KMS-11 (cell line): ENCODE data around the gene MEX3D.

Experiments
- H2AFZ ChIP-seq: fragments of 200-600 bp; sonication (generic); 2 replicates; pipeline ENCODE4 v1.6.1; 2016; ENCODE audit warnings: antibody characterized with exemption, mixed run types, low read depth
- H3K27ac ChIP-seq: fragments of 200-600 bp; sonication (generic); 2 replicates; pipeline ENCODE4 v1.6.1; 2016; ENCODE audit warnings: mild to moderate bottlenecking, mixed run types
- H3K27me3 ChIP-seq: fragments of 200-600 bp; sonication (generic); 2 replicates; pipeline ENCODE4 v1.6.1; 2017; ENCODE audit warnings: mild to moderate bottlenecking, low read depth, mixed run types, moderate library complexity; ENCODE audit not compliant: insufficient read depth
- H3K36me3 ChIP-seq: fragments of 200-600 bp; sonication (generic); 2 replicates; pipeline ENCODE4 v1.6.1; 2017; ENCODE audit warnings: mild to moderate bottlenecking, mixed run types; ENCODE audit not compliant: insufficient read depth
- H3K4me1 ChIP-seq: fragments of 200-600 bp; sonication (generic); 2 replicates; pipeline ENCODE4 v1.6.1; 2016; ENCODE audit warnings: mild to moderate bottlenecking, low read depth, mixed run types; ENCODE audit not compliant: poor library complexity, severe bottlenecking
- H3K4me2 ChIP-seq: fragments of 200-600 bp; sonication (generic); 2 replicates; pipeline ENCODE4 v1.7.0; 2016; ENCODE audit warnings: mild to moderate bottlenecking, mixed run types
- H3K4me3 ChIP-seq: fragments of 200-600 bp; sonication (generic); IDR thresholded peaks from 2 replicates; pipeline ENCODE4 v1.6.1; 2017; ENCODE audit warnings: low read depth, low read length, mixed read lengths; ENCODE audit not compliant: insufficient read depth
- H3K79me2 ChIP-seq: fragments of 200-600 bp; sonication (generic); 2 replicates; pipeline ENCODE4 v1.6.1; 2016; ENCODE audit warnings: low read depth, mixed run types; ENCODE audit not compliant: insufficient read depth
- H3K9ac ChIP-seq: fragments of 200-600 bp; sonication (generic); 2 replicates; pipeline ENCODE4 v1.6.1; 2016; ENCODE audit warnings: mild to moderate bottlenecking, mixed run types
- H4K20me1 ChIP-seq: fragments of 200-600 bp; sonication (generic); 2 replicates; pipeline ENCODE4 v1.6.1; 2016; ENCODE audit warnings: mild to moderate bottlenecking, mixed run types; ENCODE audit not compliant: insufficient read depth
- CTCF ChIP-seq: fragments of 200-600 bp; sonication (generic); conservative IDR thresholded peaks from 2 replicates; pipeline ENCODE4 v1.6.1; 2017; ENCODE audit warnings: low read depth, mild to moderate bottlenecking, antibody characterized with exemption, low read length, moderate library complexity, mixed read lengths

MEX3D gene

GRCh38 chr19:1580382-1580781 lies 12.3 kb upstream of the MEX3D start:
- H3K79me2 ChIP-seq, result no peaks in the 10 kb centered on the region
- no peak overlapping the region for H3K9ac ChIP-seq
- no peaks in the 10 kb centered on the region for H3K27me3 ChIP-seq
- H3K27ac ChIP-seq, result no peak overlapping the region
- H3K4me2 ChIP-seq, result no peak overlapping the region
- no peaks in the 10 kb centered on the region for H4K20me1 ChIP-seq
- H3K36me3 ChIP-seq, result no peaks in the 10 kb centered on the region
- TF ChIP-seq CTCF, result no peak
- no peak overlapping the region for H2AFZ ChIP-seq
- no peaks in the 10 kb centered on the region for H3K4me1 ChIP-seq
- no peak overlapping the region for H3K4me3 ChIP-seq

- H3K27ac ChIP-seq, result no peak overlapping the region
- peaks cover 10% of the 10 kb centered on the region for H3K4me1 ChIP-seq
- no peaks in the 10 kb centered on the region for H4K20me1 ChIP-seq
- no peak overlapping the region for H3K4me2 ChIP-seq
- no peak overlapping the region for H2AFZ ChIP-seq
- no peak overlapping the region for H3K9ac ChIP-seq
- no peaks in the 10 kb centered on the region for H3K36me3 ChIP-seq
- no peak overlapping the region for H3K4me3 ChIP-seq
- no peaks in the 10 kb centered on the region for H3K79me2 ChIP-seq
- TF ChIP-seq CTCF, result no peak
- no peaks in the 10 kb centered on the region for H3K27me3 ChIP-seq
These were observed 11.1 kb upstream of the MEX3D start for GRCh38 chr19:1579222-1579621.

GRCh38 chr19:1577929-1578618 lies 9.9 kb upstream of the MEX3D start:
- H3K4me2 ChIP-seq, result no peak overlapping the region
- no peaks in the 10 kb centered on the region for H3K36me3 ChIP-seq
- no peak overlapping the region for H2AFZ ChIP-seq
- H3K9ac ChIP-seq, result no peak overlapping the region
- H4K20me1 ChIP-seq, result no peaks in the 10 kb centered on the region
- H3K27me3 ChIP-seq, result no peaks in the 10 kb centered on the region
- no peak overlapping the region for H3K27ac ChIP-seq
- peaks cover 22% of the 10 kb centered on the region for H3K4me1 ChIP-seq
- no peak for TF ChIP-seq CTCF
- H3K79me2 ChIP-seq, result no peaks in the 10 kb centered on the region
- no peak overlapping the region for H3K4me3 ChIP-seq

- Histone ChIP-seq H3K4me2 (no peak overlapping the region), H4K20me1 (no peaks in the 10 kb centered on the region), H3K4me1 (peaks cover 25% of the 10 kb centered on the region), H3K9ac (no peak overlapping the region), H3K27me3 (no peaks in the 10 kb centered on the region), H3K4me3 (no peak overlapping the region), H2AFZ (no peak overlapping the region), H3K79me2 (no peaks in the 10 kb centered on the region), H3K36me3 (no peaks in the 10 kb centered on the region), H3K27ac (no peak overlapping the region)
- TF ChIP-seq CTCF, result no peak
These were observed 9.2 kb upstream of the MEX3D start for GRCh38 chr19:1577090-1577928.
